Stimulated activated CD4-positive, alpha-beta T cell treated with anti-CD3 and anti-CD28 coated beads, Interleukin-15, amount 100 ng/mL, for 48 hours (primary cell): ENCODE data around the gene LRP10.
"Not testable (repeated sequence)": the region's sequence is repeated elsewhere in the genome, so short reads cannot be mapped to it uniquely, and the experiment has no call there.

Experiments used
- DNase-seq, 2 donors: peaks; one replicate each; pipeline ENCODE4 v3.0.0-alpha.2; 2020; ENCODE audit warnings: low read depth in 2 of 2

Gene LRP10, protein sequence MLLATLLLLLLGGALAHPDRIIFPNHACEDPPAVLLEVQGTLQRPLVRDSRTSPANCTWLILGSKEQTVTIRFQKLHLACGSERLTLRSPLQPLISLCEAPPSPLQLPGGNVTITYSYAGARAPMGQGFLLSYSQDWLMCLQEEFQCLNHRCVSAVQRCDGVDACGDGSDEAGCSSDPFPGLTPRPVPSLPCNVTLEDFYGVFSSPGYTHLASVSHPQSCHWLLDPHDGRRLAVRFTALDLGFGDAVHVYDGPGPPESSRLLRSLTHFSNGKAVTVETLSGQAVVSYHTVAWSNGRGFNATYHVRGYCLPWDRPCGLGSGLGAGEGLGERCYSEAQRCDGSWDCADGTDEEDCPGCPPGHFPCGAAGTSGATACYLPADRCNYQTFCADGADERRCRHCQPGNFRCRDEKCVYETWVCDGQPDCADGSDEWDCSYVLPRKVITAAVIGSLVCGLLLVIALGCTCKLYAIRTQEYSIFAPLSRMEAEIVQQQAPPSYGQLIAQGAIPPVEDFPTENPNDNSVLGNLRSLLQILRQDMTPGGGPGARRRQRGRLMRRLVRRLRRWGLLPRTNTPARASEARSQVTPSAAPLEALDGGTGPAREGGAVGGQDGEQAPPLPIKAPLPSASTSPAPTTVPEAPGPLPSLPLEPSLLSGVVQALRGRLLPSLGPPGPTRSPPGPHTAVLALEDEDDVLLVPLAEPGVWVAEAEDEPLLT

DNA sequence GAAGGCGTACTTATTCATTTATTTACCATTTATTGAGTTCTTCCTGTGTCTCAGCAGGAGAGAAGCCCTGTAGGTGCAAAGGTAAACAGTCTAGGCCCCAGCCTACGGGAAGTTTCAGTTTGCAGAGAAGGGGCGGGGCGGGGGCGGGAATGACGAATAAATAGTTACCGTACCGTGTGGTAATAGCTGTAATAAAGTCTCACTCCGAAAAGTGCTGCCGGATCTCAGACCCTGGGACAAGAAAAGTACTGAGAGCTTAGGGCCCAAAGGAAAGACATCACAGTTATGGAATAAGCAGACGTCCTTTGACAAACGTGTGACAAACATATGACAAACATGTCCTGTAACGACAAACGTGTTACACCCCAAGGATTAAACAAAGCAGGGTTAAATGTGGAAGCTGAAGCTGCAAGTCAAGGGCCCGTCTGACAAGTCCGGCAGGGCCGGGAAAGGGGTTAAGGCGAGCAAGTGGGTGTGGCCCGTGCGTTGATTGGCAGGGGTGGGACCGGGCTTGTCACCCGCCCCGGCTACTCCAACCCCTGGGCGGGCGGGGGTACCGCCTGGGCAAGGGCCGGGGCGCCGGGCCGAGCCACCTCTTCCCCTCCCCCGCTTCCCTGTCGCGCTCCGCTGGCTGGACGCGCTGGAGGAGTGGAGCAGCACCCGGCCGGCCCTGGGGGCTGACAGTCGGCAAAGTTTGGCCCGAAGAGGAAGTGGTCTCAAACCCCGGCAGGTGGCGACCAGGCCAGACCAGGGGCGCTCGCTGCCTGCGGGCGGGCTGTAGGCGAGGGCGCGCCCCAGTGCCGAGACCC lies at the start of gene LRP10:
Gene LRP10 (plus strand): TSS at position 517 of the 809 bp plus-strand sequence. CDS start 564 bp downstream, outside the sequence.
- DNase-seq, result peak; percentile 59 to 78

GRCh38 chr14:22822016-22822570 lies 49.4 kb upstream of the LRP10 start:
- DNase-seq, result no peak

GRCh38 chr14:22822571-22823098 lies 48.9 kb upstream of the LRP10 start:
- DNase-seq, result peak; percentile 36 to 60

- DNase-seq, result no peak
Observed at GRCh38 chr14:22824711-22825359, 46.7 kb upstream of the LRP10 start.

GRCh38 chr14:22829076-22829660 lies 42.4 kb upstream of the LRP10 start:
- not testable (repeated sequence) for DNase-seq

DNA sequence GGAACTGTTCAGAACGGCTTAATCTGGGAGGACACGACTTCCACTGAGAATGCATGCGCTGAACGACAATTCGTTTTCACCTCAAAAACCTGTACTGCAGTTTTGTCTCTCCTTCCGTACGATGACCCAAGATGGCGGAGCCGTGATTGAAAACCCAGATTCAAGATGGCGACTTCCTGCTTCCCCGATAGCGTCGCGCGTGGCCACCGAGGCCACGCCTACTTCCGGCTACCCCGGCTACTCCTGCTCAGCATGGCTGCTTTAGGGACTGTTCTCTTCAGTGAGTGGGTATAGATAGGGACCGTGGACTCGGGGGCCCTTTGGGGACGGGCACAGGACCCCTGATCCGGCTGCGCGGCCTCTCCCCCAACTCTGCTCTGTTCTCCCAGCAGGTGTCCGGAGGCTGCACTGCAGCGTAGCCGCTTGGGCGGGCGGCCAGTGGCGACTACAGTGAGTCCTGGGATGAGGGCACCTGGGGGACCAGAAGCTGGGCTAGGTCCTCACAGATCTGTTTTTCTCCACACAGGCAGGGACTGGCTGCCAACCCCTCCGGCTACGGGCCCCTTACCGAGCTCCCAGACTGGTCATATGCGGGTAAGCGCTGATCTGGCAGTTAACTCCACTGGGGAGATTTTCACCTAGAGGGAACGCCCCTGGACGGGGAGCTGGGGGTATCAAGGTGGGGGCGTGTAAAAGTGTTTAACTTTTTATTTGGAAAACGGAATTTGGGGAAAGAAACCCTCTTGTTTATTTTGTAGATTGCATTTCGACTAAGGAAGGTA lies 41.7 kb upstream of the LRP10 start, which contains the start of gene MRPL52:
Gene MRPL52 (plus strand): TSS at position 227 of the 782 bp plus-strand sequence. CDS start 26 bp downstream, at position 253.
- DNase-seq, result peak; percentile 84 to 86

GRCh38 chr14:22830443-22831010 lies 41.0 kb upstream of the LRP10 start:
- no peak for DNase-seq

GRCh38 chr14:22835505-22835904 lies 36.0 kb upstream of the LRP10 start:
- no peak for DNase-seq

DNA sequence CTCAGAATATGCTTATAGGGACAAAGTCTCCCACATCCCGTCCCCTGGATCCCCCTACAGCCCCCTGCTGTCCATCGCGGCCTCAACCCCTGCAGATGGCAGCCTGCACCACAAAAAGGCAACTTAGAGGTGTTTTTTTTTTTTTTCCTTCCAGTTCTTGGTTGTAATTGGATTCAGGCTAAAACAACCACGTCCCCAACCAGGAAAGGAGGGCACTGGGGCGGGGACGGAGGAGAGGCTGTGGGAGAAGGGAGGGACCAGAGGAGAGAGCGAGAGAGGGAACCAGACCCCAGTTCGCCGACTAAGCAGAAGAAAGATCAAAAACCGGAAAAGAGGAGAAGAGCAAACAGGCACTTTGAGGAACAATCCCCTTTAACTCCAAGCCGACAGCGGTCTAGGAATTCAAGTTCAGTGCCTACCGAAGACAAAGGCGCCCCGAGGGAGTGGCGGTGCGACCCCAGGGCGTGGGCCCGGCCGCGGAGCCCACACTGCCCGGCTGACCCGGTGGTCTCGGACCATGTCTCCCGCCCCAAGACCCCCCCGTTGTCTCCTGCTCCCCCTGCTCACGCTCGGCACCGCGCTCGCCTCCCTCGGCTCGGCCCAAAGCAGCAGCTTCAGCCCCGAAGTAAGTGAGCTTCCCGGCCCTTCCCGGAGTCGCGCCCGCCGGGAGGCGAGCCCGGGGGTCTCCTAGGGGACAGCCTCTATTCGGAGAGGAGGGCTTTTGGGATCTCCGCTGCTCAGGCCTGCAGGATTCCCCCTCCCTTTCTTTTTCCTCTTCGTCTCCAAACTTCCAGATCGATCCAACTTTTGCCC lies 35.0 kb upstream of the LRP10 start, which contains the start of gene MMP14:
Gene MMP14 (plus strand): TSS at position 285 of the 813 bp plus-strand sequence. CDS start 233 bp downstream, at position 518.
- DNase-seq, result no peak

DNA sequence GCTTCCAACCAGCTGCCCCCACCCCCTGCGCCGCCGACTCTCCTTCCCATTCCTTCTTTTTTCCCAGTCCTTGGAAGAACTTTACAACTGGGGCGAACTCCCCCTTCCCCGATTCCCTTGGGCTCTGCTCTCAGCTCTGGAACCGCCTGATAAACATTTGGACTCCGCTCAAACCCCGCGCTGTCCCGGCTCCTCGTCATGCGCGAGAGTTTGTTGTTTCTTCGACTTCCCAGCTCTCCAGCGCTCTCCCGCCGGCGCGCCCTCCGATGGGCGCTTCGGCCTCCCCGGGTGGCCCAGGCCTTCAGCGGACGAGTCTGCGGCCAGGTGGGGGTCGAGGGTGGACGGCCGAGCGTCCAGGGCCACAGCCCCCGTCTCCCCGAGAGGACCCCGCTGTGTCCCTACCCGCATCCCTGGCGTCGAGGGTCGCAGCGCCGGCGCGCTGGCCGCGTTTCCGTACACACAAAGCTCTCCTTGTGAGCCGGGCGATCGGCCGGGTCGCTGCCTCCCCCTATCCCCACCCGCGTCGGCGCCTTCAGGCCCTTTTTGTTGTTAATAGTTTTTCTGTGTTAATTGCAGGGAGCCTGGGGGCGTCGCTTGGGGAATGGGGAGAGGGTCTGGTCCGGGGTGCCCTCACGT lies 34.3 kb upstream of the LRP10 start:
- no peak for DNase-seq

- DNase-seq, result no peak
Observed at GRCh38 chr14:22837750-22838538, 33.6 kb upstream of the LRP10 start.

DNA sequence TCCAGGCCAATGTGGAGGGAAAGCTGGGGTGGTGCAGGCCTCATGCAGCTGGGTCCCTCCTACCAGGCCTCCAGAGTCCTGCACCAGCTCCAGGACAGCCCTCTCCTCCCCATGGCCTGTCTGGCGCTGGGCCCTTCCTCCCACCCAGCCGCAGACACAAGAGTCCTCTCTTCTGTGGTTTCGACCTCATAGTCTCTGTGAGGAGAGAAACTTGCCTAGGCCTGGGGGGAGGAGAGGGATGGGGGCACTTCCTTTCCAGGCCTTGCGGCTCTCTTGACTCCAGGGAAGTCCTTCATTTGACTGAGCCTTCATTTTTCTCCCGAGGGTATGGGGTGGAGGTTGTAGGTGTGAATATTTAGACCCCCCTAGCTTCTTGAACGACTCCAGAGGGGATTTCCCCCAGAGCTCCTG lies 32.9 kb upstream of the LRP10 start:
- no peak for DNase-seq

- DNase-seq, result no peak
Observed at GRCh38 chr14:22839159-22839779, 32.3 kb upstream of the LRP10 start.

DNA sequence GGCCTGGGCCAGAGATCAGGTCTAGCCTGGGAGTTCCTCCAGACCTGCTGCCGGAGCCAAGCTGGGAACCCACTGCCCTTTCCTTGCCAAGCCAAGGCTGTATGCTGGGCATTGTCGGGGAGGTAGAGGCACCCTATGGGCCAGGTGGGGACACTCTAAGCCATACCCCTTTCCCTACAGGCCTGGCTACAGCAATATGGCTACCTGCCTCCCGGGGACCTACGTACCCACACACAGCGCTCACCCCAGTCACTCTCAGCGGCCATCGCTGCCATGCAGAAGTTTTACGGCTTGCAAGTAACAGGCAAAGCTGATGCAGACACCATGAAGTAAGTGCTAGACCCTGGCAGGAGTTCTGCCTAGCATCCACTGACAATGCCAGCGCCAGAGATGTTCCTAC lies 30.2 kb upstream of the LRP10 start:
- DNase-seq, result no peak

DNA sequence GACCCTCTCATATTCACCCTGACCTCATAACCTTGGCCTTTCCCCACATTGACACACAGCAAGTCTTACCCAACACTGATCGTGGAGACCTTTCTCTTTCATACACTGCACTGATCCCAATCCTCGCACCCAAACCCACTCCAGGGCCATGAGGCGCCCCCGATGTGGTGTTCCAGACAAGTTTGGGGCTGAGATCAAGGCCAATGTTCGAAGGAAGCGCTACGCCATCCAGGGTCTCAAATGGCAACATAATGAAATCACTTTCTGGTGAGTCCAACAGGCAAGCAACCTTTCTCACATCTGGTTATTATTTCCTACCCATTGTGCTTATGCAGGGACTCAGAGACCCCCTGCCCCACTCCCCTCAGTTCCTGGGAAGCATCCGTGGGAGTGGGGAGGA lies 29.8 kb upstream of the LRP10 start:
- no peak for DNase-seq
